Uterus (tissue), 2 donors: ENCODE results near the gene KRT72.

ENCODE experiments used
- CTCF ChIP-seq, 4 experiments: fragments of 200-600 bp in 2 of 4; fragments of 450-650 bp in 2 of 4; sonication (generic) in 2 of 4; IDR thresholded peaks; one replicate each; pipeline ENCODE4 v1.5.1; 2016 to 2019; ENCODE audit warnings: antibody characterized with exemption in 4 of 4, mild to moderate bottlenecking in 2 of 4, moderate library complexity in 1 of 4
- POLR2A ChIP-seq, 2 donors: fragments of 450-650 bp; IDR thresholded peaks; one replicate each; pipeline ENCODE4 v1.6.1; 2016; ENCODE audit warnings: antibody characterized with exemption in 2 of 2, mild to moderate bottlenecking in 1 of 2, moderate library complexity in 1 of 2

GRCh38 chr12:52575256-52575655, 26.0 kb downstream of the KRT72 start:
- TF ChIP-seq POLR2A (IDR thresholded peaks at IDR 0.05) (no peak), CTCF (IDR thresholded peaks at IDR 0.05) (no peak)
